GM18511 (cell line): ENCODE data around the gene LIN28B.
"Not testable (repeated sequence)": the region's sequence is repeated elsewhere in the genome, so short reads cannot be mapped to it uniquely, and the experiment has no call there.

ENCODE experiments used
- ATAC-seq: cut with Tn5 transposase; IDR thresholded peaks from one replicate; pipeline ENCODE4 v1.9.1; 2021; ENCODE audit warnings: mild to moderate bottlenecking, moderate library complexity; ENCODE audit not compliant: unreplicated experiment

LIN28B gene

DNA sequence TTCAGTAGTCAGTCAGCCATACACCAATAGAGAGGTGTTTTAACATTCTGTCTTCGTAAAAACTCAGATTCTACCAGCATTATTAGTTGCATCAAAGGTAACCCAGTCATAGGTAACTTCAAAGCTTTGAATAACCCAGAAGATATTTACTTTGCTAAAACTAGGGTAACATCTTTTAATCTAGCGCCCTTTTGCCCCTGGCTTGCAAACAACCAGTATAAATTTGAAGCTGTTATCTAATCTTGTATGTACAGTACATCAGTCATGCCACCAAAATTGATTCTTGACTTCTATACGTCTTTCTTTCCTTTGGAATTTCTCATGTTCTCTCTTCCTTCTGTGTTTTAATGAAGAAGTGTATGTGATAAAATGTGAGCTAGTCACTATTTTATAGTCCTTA lies 109.3 kb downstream of the LIN28B start:
- no peak for ATAC-seq

DNA sequence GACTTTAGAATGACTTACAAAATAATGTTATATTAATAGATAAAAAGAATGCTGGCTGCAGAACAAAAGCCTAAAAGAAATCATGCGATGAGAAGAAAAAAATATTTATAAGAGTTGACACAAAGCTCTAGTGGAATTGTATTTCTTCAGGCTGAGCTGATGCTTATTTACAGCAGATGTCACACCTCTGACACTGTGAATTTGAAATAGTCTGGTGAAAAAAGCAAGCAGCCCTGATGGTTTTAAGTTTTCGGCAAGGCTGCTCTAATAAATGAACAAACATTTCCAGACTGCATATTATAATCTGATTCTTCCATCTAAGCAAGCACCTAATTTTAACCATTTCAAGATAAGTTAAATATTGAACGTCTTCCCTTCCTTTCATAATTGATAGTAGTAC lies 109.9 kb downstream of the LIN28B start:
- no peak for ATAC-seq

DNA sequence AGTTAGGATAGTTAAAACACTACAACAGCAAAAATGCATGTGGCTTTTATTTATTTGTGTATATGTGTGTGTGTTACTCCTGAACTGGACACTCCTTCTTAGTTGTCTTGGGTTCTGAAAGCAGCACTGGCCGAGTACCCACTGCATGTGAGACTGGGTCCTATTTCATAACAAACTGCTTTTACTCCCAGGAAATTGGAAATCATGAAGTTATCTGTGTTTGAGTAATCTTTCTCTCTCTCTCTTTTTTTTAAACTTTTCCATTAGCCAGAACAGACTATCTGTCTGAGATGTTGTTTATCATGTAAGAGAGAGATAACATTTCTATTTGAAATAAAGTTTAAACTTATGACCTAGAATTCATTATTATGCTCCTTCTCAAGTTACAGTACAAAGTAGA lies 110.4 kb downstream of the LIN28B start:
- ATAC-seq, result no peak

DNA sequence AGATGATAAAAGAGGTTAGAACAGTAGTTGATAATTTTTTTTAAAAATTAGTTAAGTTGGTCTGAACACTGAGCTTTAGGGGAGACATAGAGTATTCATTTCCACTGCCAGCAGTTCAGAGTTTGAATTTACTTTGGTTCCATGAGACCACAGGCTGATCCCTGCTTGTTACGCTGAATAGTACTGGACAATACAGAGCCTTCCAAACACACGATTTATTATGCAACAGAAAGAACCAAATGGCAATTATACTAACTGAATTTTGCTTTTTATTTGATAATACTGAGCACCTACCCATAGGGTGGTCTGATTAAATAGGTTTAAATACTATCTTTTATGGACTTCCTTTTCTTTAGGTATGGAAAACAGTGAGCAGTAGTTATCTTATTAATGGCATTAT lies 111.5 kb downstream of the LIN28B start:
- no peak for ATAC-seq

DNA sequence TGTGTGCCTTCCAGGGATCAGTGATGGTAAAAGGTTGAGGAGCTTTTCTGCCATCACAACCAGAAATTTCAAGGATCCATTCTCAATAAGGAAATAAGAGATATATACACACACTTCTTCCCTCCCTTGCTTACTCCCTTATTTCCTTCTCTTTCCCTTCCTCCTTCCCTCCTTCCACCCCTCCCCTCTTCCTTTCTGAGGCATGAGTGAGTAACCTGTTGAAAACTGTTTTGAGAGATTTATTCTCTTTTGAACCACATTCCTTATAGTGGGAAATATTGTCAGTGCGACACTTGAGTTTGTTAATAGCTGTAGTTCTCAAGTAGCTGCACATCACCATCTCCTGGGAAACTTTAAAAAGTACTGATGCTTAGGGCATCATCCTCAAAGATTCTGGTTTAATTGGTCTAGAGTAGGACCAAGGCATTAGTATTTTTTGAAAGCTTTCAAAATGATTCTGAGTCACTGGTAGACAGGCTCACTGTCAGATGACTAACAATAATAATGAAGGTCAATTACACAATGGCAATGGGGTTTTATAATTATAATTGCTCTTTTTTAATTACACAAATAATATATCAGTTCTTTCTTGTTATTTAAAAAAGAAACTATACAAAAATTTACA lies 113.0 kb downstream of the LIN28B start:
- no peak for ATAC-seq

DNA sequence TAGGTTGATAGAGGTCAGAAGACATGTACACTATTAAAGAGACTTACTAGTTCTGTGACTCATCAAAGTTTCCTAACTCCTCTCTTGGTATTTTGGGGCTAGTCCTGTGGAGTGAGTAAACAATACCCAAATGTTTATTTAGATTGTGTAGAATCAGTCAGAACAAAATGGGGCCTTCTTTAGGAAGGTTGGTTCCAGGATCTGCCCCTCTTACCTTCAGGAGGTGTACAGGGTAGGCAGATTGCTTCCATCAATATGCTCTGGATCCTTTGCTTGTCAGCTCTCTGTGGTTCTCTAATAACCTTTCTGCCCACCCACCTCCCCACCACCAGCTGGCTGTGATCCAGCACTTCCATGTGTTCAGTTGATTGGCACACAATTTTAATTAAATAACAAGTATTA lies 115.9 kb downstream of the LIN28B start:
- no peak for ATAC-seq

DNA sequence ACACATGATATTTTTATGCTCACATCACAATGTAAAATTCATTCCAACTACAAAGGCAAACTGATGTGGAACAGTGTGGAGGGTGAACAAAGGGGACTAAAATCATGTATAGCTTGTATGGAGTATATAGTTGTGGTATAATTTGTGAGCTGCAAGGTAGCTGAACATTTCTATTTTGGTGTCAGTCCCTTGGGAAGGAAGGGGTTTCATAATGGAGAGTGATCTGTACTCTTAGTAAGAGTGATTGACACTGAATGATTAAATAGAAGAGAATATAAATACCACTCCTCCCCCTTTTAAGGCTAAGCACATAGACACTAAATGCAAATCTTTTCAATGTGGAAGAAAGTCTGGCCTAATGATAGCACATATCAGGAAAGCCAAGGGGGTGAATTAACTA lies 118.3 kb downstream of the LIN28B start:
- no peak for ATAC-seq

DNA sequence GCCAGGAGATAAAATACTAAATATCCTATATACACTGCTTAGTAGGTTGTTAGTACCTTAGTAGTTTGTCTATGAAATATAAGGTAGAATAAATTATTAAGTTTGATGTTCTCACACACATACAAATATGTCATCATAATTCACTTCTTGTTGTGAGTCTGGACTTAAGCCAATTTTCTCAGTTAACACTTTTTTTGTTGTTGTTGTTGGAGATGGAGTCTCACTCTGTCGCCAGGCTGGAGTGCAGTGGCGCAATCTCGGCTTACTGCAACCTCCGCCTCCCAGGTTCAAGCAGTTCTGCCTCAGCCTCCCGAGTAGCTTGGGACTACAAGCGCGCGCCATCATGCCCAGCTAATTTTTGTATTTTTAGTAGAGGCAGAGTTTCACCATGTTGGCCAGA lies 119.5 kb downstream of the LIN28B start:
- not testable (repeated sequence) for ATAC-seq

DNA sequence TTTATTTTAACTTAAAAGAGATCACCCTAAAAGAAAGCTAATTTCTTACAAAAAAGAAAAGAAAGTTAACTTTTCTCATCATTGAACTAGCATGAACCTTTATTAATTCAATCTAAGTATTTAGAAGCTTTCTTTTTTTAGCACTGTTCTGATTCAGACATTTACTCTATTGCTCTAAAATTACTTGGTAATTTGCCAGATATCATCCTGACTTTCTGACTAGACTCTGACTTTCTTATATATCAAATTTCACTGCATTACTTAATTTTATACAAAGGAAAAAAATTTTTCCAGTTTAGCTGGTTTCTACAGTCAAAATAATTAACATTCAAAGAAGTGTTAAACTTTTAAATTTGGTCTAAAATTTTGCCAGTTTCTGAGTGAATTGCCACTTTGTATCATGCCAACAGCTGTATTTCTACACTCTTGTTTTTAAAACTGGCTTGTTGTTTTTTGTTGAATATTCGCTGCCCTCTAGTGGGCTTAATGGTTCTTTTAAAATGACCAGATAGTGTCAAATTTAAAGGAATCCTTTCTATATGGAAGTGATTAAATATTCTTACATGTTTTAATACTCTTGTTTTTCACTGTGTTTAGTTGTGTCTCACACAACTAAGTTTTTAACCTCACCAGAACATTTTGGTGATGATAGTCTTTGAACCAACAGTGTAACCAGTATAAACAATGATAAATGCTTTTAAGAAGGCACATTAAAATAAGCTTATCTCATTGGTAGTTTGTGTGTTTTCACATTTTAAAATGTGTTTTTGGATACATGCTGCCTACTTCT lies 120.9 kb downstream of the LIN28B start:
- peak; percentile 55 for ATAC-seq

DNA sequence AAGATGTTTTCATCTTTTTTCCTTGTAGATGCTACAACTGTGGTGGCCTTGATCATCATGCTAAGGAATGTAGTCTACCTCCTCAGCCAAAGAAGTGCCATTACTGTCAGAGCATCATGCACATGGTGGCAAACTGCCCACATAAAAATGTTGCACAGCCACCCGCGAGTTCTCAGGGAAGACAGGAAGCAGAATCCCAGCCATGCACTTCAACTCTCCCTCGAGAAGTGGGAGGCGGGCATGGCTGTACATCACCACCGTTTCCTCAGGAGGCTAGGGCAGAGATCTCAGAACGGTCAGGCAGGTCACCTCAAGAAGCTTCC lies 121.4 kb downstream of the LIN28B start:
- no peak for ATAC-seq

DNA sequence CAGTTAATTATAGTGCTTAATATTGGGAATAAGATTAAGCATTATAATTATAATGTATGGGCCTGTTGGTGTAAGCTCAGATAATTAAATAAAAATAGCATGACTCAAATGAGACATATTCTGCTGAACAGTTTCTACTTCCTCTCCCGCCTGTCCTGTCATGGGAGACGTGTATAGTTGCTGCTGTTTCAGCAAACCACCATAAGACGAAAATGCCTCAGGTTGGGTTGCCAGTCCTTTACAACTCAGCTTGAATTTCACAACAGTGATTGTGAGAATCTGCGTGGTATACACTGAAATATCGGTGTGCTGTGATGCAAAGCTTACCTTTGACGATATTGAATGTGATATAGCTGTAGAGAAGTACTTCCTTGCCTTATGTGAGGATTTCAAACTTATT lies 123.4 kb downstream of the LIN28B start:
- ATAC-seq, result no peak

DNA sequence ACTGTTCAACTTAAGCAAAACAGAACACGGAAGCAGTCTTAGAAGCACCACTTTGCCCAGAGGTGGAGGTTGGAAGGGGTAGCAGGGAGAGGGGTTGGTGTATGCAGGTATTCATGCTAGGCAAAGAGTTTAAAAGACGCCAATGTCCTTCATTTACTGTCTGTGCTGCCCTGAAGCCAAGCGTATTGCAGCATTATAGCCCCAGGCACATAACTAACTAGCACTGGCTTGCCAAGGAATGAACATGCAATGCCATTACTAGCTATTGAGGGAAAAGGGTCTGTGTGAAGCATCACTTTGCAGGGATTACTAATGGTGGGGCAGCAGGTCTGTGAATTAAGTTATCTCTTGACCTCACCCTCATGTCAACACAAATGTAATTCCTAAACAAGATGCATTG lies 124.8 kb downstream of the LIN28B start:
- ATAC-seq, result not testable (repeated sequence)

DNA sequence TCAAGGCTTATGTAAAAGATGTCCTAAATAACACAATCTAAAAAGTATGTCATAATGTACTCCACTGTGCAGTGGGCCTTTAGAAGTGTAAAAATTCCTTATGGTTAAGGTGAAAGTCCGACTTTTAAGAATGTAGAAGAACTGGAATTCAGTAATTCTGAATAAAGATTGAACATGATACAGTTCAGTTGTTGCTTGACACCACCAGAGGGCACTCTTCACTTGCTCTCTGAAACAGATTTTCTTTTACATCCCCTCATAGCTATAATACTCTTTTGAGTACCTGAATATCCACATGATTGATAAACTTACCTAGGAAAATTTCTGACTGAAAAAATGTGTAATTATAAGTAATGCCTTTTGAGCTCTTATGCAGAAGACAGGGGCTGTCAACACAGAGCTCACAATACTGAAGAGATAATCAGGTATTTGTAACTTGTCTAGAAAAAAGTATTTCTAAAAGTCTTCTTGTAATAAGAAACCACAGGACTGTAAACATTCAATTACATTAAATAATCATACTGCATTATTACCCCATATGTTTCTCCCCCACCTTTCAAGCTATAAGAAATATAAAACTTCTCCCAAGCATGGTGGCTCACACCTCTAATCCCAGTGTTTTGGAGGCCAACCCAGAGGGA lies 130.8 kb downstream of the LIN28B start:
- peak; percentile 77 for ATAC-seq

DNA sequence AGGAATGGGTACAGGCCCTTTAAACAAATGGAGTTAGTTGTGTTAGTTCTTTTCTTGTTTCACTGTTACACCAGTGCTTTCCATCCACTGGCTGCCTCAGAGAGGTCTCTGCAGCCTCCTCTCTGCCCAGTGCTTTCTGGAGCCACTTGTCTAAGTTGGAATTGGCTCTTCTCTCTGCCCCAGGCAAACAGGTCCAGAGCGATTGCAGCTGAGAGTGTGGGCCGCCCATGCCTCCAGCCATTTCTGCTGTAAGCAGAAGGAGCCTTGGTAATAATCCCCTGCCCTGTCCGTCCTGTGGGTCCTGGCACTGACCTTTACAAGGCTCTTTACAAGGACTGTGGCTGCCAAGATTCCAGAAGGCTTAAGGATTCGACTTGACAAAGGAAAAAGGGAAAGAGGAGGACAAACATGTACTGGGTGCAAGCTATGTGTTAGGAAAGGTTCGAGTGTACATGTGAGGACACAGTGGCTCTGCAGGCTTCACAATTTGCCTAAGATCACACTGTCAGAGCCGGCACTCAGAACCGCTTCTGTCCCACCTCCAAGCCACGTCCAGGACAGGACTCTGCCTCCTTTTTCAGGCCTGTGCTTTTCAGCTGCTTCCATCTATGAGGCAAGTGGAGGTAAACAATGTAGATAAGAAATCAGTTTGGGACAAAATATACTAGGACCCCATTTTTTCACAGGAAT lies 134.4 kb downstream of the LIN28B start:
- ATAC-seq, result no peak

DNA sequence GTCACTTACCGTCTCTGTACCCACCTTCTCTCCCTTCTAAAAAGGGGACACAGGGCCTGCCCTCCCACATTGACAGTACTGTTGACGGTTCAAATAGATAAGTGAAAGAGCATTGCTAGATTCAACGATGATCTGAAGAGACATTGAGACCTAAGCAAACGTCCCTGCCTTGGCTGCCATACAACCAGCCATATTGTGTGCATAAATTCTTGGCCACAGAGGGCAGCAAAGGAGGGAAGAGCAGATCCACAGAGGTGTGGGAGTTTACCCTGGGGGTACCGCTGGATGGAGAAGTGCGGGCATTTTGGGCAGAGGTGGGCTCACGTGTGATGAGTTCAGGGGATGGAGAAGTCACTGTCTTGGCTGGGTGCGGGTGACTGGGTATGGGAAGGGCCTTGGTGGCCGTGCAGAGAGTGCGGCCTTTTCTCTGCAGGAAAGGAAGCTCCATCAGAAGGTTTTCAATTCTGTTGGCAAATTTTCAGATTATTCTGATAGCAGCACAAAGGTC lies 137.3 kb downstream of the LIN28B start:
- no peak for ATAC-seq

DNA sequence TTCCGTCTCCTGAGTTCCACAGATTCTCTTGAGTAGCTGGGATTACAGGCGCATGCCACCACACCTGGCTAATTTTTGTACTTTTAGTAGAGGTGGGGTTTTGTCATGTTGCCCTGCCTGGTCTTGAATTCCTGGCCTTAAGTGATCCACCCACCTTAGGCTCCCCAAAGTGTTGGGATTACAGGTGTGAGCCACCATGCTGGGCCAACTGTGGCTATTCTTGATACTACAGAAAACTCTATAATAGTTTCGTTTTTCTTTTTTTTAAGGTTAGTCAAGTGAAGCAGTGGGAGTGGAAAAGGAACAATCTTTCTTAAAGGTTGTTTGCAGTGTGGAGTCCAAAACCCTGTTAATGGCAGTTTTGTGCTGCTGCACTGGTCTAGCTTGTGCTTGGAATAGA lies 138.2 kb downstream of the LIN28B start:
- no peak for ATAC-seq

DNA sequence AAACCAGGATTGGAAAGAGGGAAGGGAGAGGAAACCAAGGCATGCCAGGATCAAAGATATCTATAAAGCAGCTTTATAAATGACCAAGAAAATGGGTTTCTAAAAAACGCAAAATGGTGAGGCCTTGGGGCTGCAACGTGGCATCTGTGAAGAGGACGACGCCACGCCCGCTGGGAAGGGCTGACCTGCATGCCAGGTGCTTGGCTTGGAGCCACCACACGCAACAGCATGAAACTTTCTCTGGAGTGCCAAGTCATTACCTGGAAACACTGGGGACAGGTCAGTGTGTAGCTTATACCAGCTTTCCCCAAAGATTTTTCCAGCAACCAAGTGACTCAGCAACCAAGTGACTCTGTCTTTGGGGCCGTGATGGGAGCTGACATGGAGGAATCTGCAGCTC lies 140.4 kb downstream of the LIN28B start:
- no peak for ATAC-seq

DNA sequence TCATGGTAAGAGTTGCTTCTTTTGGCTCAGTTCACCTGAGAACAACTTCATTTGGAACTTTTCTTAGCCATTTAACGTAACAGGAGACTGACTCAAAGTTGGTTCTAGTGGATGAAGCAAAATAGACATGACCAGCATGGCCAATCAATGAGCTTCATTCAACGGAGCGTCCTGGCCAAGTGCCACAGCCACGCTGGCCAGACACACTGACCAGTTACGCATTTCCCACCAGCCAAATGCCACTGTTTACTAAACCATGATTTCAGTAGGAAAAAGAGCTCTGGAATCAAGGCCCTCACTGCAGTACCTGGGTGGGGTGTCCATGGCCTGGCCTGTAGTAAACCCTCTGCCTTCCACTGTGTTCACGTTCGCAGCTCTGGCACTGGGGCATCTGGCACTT lies 142.5 kb downstream of the LIN28B start:
- ATAC-seq, result no peak

DNA sequence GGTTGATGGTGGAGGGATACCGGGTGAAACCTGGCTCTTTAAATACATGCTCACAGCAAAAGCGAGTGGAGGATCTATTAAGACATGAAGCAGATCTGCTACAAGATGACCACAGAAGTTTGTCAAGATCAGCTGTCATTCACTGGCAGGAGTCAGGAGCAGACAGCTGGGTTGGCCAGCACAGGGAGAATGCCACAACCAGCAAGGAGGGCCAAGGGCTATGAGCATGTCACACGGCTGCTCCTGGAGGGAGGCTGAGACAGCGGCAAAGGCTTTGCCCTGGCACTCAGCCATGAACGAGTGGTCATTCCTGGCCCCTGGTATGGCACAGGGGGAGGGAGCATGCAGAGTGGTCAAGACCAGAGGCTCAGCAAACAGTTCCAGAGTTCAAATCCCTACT lies 145.3 kb downstream of the LIN28B start:
- ATAC-seq, result no peak

DNA sequence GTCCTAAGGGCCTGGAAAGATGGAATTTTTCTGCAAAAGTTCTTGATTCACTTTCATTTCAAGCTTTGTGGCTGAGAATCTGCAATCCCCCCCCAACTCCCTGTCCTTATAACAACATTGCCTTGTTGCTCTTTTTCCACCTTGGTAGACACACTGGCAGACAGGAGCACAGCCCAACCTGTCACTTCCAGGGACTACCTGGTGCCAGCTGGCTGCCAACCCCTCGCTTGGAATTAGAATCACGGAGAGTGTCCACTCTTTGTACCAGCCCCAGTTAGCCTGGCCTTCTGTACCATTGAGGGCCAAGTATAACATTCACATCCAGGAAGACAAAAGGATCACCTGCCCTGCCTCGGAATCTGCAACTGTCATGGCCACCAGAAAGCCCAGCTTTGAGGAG lies 148.2 kb downstream of the LIN28B start:
- no peak for ATAC-seq

DNA sequence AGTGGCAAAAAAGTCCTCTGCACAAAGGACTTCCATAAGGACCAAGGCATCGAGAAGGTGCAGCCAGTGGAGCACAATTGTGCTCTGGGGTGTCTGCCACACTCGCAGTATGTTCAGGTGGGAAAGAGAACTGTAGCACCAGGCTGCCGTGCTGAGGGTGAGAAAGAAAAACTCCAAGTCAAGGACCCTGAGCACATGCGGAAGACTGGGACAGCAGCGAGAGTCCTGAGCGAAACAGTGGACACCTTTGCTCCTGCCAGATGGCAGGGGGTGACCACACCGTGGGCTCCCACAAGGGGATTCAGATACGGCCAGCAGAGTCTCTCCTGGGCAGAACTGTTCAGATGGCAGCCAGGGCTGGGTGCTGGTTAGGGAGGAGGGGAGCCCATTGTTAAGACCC lies 149.4 kb downstream of the LIN28B start:
- ATAC-seq, result no peak

DNA sequence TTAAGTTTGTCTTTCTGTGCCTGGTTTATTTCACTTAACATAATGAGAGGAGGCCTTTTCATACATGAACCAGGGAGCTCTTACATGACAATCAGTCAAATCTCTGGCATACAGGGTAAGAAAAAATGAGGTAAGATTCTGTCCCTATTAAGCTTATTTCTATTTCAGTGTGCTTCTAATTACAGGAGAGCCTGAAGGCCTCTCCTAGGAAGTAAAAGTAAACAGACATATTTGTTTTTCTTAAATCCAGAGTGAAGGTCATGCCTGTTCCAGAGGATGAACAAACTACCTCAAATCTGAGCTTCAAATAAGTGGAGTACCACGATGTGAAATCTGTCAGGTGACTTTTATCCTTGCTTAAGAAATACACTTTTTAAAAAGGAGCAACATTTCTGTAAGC lies 150.3 kb downstream of the LIN28B start:
- no peak for ATAC-seq
